HG03095 (cell line): ENCODE results near the gene SBF1.

Experiments used
- ATAC-seq: cut with Tn5 transposase; IDR thresholded peaks from one replicate; pipeline ENCODE4 v1.9.1; 2021; ENCODE audit warnings: moderate library complexity; ENCODE audit not compliant: unreplicated experiment

Gene SBF1

DNA sequence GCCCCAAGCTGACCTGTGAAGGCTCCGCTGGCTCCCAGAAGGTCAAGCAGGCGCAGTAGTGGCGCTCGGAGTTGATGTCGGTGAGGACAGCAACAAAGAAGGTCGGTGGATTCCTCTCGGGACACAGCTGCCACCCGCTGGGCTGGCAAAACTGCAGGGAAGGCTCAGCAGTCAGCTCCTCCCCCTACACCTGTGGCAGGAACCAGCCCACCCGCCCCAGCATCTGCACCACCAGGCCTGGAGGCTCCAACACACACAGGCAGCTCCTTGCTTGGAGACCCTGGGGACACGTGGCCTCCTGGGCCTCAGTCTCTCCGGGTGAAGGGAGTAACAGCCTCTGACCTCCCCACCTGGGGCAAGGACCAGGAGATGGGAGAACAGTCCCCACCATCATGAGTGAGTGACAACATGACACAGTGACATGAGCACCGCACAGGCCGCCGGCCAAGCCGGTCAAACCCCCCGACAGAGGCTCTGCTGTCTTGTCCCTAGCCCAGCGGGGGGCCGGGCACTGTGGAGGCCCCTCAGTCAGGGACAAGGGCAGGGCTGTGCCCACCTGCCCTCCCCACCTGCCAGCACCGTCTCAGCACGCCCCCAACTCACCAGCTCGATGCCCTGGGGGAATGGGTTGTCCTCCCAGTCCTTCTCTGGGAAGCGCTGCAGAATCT lies 6.9 kb downstream of the SBF1 start:
- no peak for ATAC-seq

DNA sequence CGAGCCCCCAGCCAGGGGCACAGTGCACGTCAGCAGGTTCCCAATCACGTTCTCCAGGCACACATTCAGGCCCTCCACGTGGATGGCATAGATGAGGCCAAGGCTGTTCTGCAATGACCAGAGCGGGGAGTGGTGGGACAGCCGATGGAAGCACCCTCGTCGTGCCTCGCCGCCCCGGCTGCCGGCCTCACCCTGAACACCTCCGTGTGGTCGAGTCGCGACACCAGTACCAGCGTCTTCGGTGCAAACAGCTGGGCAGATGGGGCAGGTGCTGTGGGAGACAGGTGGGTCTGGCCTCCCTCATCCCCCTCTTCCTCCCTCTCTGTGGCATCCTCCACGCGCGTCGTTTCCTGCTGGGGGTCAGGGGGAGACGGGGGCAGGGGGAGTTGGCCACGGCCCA lies 7.5 kb downstream of the SBF1 start:
- ATAC-seq, result no peak

- no peak for ATAC-seq
Observed at GRCh38 chr22:50465066-50465930, 9.5 kb downstream of the SBF1 start.

DNA sequence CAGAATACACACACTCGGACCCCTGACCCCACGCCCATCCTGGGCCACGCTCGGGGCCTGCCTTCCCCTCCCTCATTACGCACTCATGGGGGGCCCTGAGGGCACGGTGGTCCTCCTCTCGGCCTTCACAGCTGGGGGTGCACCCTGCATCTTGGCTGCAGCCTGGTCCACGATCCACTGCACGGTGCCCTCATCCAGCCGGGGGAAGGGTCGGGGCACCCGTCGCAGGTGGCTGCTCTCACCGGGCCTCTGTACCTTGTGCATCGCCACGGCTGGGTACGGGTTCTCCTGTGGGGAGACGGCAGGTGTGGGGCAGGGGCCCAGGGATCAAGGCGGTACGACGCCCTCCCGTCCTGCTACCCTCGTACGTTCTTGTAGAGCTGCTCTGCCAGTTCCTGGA lies 10.4 kb downstream of the SBF1 start:
- ATAC-seq, result no peak

- no peak for ATAC-seq
Observed at GRCh38 chr22:50463188-50463900, 11.5 kb downstream of the SBF1 start.

GRCh38 chr22:50461979-50462540 lies 12.8 kb downstream of the SBF1 start:
- no peak for ATAC-seq

GRCh38 chr22:50461536-50461935 lies 13.3 kb downstream of the SBF1 start:
- ATAC-seq, result no peak

GRCh38 chr22:50460938-50461337 lies 13.9 kb downstream of the SBF1 start:
- no peak for ATAC-seq

DNA sequence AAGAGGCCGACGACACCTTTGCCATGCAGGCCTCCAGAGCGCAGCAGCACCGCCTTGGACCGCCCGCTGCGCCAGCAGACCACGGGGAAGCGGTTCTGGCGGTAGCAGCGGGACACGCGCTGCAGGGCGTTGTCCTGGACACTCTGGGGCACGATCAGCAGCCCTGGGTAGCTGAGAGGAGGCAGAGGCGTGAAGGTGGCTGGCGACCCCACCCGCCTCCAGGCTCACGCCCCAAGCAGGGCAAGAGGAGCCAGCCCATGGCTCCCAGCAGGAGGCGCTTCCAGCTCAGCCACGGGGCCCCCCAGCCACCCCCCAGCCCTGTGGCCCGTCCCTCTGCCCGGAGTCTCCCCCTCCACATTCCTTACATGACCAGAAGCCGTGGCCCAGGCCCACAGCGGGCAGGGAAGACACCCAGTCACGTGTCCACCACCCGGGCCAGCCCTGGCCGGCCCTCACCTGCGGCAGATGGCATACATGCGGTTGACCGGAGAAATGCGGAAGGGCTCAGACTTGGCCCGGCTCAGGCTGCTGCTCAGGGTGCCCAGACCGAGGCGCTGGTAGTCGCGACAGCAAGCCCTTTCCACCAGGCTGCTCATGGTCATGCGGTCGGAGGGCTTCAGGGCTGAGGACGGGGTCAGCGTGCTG lies 15.2 kb downstream of the SBF1 start:
- ATAC-seq, result no peak

- ATAC-seq, result no peak
Observed at GRCh38 chr22:50459016-50459415, 15.8 kb downstream of the SBF1 start.

DNA sequence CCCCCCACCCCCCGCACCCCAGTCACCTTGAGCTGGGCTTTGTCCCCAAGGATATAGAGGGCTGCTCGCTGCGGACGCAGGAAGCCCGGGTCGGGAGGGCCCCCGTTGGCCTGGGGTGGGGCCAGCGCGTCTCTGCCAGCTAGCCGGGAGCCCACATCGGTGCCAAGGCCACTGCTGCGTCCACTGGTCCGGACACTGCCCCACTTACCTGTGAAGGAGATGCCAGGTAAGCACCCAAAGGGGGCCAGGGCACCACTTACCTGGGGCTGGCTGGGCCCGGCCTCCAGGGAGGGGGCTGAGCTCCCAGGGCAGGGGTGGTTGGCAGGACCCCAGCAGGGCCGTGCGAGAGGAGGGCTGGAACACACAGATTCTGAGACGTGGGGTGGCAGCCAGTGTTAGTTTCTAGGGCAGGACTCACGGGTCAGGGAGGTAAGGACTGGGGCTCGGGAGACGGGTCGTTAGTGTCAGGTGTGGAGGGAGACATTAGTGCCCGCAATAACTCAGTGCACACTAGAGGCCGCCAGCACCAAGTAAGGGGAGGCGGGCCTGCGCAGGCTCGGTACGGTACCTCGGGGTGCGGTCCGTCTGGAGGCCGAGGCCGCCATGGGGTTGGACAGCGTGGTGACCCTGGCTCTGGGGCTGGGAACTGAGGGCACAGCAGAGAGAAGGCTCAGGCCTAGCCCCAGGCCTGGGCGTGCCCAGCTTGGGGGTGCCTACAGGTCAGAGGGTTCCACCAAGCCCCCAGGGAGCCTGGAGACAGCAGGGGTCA lies 18.2 kb downstream of the SBF1 start:
- ATAC-seq, result no peak

GRCh38 chr22:50456026-50456425 lies 18.8 kb downstream of the SBF1 start:
- no peak for ATAC-seq

DNA sequence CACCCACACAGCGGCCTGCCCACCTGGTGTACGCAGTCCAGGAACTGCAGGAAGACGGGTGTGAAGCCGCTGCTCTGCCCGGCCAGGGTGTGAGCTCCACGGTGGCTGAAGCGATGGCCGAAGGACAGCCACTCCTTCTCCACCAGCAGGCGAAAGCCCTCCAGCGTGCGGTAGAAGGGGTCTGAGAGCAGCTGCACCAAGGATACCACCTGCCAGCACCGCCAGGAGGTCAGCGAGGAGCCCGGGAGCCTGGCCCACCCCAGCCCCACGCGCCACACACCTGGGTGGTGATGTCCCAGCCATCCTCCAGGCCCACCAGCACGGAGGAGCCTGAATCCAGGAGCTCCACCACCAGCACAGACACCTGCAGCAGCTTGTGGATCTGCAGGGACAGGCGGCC lies 19.6 kb downstream of the SBF1 start:
- ATAC-seq, result no peak

GRCh38 chr22:50454556-50455075 lies 20.2 kb downstream of the SBF1 start:
- ATAC-seq, result no peak

DNA sequence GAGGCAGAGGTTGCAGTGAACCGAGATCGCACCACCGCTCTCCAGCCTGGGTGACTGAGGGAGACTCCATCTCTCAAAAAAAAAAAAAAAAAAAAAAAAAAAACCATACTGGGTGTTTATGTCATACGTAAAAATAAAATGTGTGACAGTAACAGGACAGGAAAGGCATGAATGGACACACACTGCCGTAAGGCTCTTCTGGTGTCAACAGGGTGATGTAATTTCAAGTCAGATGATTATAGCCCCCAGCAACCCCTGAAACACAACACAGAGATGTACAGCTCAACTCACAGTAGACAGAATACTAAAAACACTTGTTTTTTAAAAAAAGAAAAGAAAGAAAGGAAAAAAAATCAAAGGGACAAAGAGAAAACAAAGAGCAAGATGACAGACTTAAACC lies 22.2 kb downstream of the SBF1 start:
- no peak for ATAC-seq

GRCh38 chr22:50447576-50448551 lies 27.0 kb downstream of the SBF1 start:
- ATAC-seq, result no peak

GRCh38 chr22:50446708-50447575 lies 27.9 kb downstream of the SBF1 start:
- no peak for ATAC-seq
